ENCODE measurements around the gene MMP17.

DNA sequence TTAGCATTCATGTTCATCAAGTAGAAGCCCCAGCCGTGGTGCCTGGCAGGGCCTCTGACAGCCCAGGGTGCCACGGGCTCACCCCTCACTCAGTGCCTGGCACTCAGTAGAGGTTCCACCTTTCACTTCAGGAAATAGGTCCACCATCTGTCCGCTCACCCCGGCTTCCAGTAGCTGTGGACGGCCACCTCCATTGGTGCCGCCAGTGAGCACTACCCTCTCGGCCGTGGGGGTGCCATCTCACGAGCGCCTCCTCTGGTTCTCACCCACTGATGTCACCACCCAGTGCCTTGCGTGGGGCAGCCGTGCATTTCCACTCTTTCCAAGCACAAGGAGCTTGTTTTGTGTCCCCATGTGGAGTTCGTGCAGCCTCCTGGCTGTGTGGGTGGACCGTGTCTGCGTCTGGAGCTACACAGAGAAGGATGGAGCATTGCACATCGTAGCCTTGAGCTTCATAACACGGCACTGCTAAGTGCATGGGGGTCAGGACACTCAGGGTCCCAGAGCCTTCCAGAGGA is 41.0 kb upstream of the MMP17 start:
- TF ChIP-seq, protein P1, sequence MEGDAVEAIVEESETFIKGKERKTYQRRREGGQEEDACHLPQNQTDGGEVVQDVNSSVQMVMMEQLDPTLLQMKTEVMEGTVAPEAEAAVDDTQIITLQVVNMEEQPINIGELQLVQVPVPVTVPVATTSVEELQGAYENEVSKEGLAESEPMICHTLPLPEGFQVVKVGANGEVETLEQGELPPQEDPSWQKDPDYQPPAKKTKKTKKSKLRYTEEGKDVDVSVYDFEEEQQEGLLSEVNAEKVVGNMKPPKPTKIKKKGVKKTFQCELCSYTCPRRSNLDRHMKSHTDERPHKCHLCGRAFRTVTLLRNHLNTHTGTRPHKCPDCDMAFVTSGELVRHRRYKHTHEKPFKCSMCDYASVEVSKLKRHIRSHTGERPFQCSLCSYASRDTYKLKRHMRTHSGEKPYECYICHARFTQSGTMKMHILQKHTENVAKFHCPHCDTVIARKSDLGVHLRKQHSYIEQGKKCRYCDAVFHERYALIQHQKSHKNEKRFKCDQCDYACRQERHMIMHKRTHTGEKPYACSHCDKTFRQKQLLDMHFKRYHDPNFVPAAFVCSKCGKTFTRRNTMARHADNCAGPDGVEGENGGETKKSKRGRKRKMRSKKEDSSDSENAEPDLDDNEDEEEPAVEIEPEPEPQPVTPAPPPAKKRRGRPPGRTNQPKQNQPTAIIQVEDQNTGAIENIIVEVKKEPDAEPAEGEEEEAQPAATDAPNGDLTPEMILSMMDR (IDR thresholded peaks at IDR 0.05) = no peak
- TF ChIP-seq POLR2AphosphoS5 (IDR thresholded peaks at IDR 0.05) = no peak
- TF ChIP-seq POLR2A (IDR thresholded peaks at IDR 0.05) = no peak
